ENCODE measurements around the gene BRD7. TPM values are rescaled to one million over a fixed set of nuclear protein-coding genes. Genes with fewer than 3 reads are reported as not detected.

The BRD7 gene
- total RNA-seq, 1 experiment from 2014 or later, result 122 TPM

GRCh38 chr16:50373345-50373701 is 4.5 kb upstream of the BRD7 start:
- H3K4me3 Mint-ChIP-seq, result no peak overlapping the region
- ChIA-PET CTCF (interaction anchor here (1.1 to 4.6 kb wide), 5 partner anchors 136 to 433 kb away, joined by 3 to 26 read pairs (median 4); no protein-coding TSS in a partner anchor), POLR2A (no interaction called here)
- ATAC-seq, result no peak
- H3K36me3 Mint-ChIP-seq, result no peaks in the 10 kb centered on the region
- peaks cover 11% of the 10 kb centered on the region for H3K4me1 Mint-ChIP-seq
- no peak for DNase-seq (ENCODE audit: low spot score)
- TF ChIP-seq NFE2L1 (CRISPR knock-in tag; IDR thresholded peaks at IDR 0.05) (no peak), JUN (CRISPR knock-in tag; IDR thresholded peaks at IDR 0.05) (no peak), FOXP1 (CRISPR knock-in tag; IDR thresholded peaks at IDR 0.05; ENCODE audit: borderline replicate concordance) (no peak), AFF4 (CRISPR knock-in tag; IDR thresholded peaks at IDR 0.05; ENCODE audit: borderline replicate concordance) (no peak)
- H3K27me3 Mint-ChIP-seq (ENCODE audit: low read depth), result no peaks in the 10 kb centered on the region
- no peaks in the 10 kb centered on the region for H3K9me3 Mint-ChIP-seq
- no peak overlapping the region for H3K27ac Mint-ChIP-seq

- Mint-ChIP-seq H3K27ac (no peak overlapping the region), H3K9me3 (no peaks in the 10 kb centered on the region), H3K4me1 (peaks cover 15% of the 10 kb centered on the region), H3K27me3 (ENCODE audit: low read depth) (no peaks in the 10 kb centered on the region), H3K36me3 (no peaks in the 10 kb centered on the region; the same call in 1 of the 2 replicates), H3K4me3 (no peak overlapping the region)
- ChIA-PET CTCF (interaction anchor here (0.8 to 4.6 kb wide), 13 partner anchors 9 to 434 kb away, joined by 3 to 26 read pairs (median 4); no protein-coding TSS in a partner anchor), POLR2A (no interaction called here)
- ATAC-seq, result no peak
- no peak for DNase-seq (ENCODE audit: low spot score)
- TF ChIP-seq AR (CRISPR knock-in tag; IDR thresholded peaks at IDR 0.05), result no peak
- no peak for TF ChIP-seq TEAD1 (CRISPR knock-in tag; IDR thresholded peaks at IDR 0.05)
- no peak for TF ChIP-seq ZNF532 (CRISPR knock-in tag; IDR thresholded peaks at IDR 0.05; ENCODE audit: borderline replicate concordance)
- TF ChIP-seq GABPB1 (CRISPR knock-in tag; IDR thresholded peaks at IDR 0.05), result no peak
- no peak for TF ChIP-seq ZSCAN18 (CRISPR knock-in tag; IDR thresholded peaks at IDR 0.05)
- no peak for TF ChIP-seq GTF2I (CRISPR knock-in tag; conservative IDR thresholded peaks at IDR 0.05)
- no peak for TF ChIP-seq ZNF317 (CRISPR knock-in tag; IDR thresholded peaks at IDR 0.05; ENCODE audit: borderline replicate concordance, low read depth)
- no peak for TF ChIP-seq ZNF232 (CRISPR knock-in tag; IDR thresholded peaks at IDR 0.05)
- no peak for TF ChIP-seq CREM (CRISPR knock-in tag; IDR thresholded peaks at IDR 0.05)
- TF ChIP-seq ZNF512 (CRISPR knock-in tag; IDR thresholded peaks at IDR 0.05; ENCODE audit: borderline replicate concordance), result no peak
- TF ChIP-seq PRDM15 (CRISPR knock-in tag; IDR thresholded peaks at IDR 0.05), result no peak
- TF ChIP-seq SP1 (CRISPR knock-in tag; conservative IDR thresholded peaks at IDR 0.05), result no peak
Observed at GRCh38 chr16:50372611-50373344, 4.0 kb upstream of the BRD7 start.
